Natural killer cell treated with Interleukin-12 subunit alpha and Interleukin-12 subunit beta and Interleukin-15 and Interleukin-18, amount 100 ng/mL, for 72 hours (primary cell): ENCODE results near the gene HIC1. TPM values are rescaled to one million over a fixed set of nuclear protein-coding genes. Genes with fewer than 3 reads are reported as not detected.
A peak's percentile ranks its signal among the peaks of the same experiment; 100 is the strongest.

Experiments used
- ATAC-seq, 2 donors: fragments of 150-1000 bp; cut with Tn5 transposase in 1 of 2; sonication (Bioruptor Pico), chemical (Tn5 transposase) in 1 of 2; 2 replicates each; pipeline ENCODE4 v1.10.0; 2021
- DNase-seq: peaks from one replicate; pipeline ENCODE4 v3.0.0; 2022; ENCODE audit warnings: low spot score
- H3K27ac Mint-ChIP-seq, 2 donors: 1 replicate in 1 of 2; 2 replicates in 1 of 2; pipeline ENCODE4 v1.8.0; 2022; ENCODE audit warnings: mixed read lengths in 2 of 2, mild to moderate bottlenecking in 1 of 2, moderate library complexity in 1 of 2
- H3K27me3 Mint-ChIP-seq, 2 donors: 1 replicate in 1 of 2; 2 replicates in 1 of 2; pipeline ENCODE4 v1.8.0; 2022; ENCODE audit warnings: mixed read lengths in 2 of 2
- H3K36me3 Mint-ChIP-seq: one replicate; pipeline ENCODE4 v1.8.0; 2022; ENCODE audit warnings: mixed read lengths
- H3K4me1 Mint-ChIP-seq, 2 donors: 1 replicate in 1 of 2; 2 replicates in 1 of 2; pipeline ENCODE4 v1.8.0; 2022; ENCODE audit warnings: low read depth in 2 of 2, mixed read lengths in 2 of 2, mild to moderate bottlenecking in 1 of 2
- H3K4me3 Mint-ChIP-seq: one replicate; pipeline ENCODE4 v1.8.0; 2022; ENCODE audit warnings: mixed read lengths
- H3K9me3 Mint-ChIP-seq: 2 replicates; pipeline ENCODE4 v1.8.0; 2022; ENCODE audit warnings: mixed read lengths
- total RNA-seq, 2 donors: library from RNA; stranded (reverse); gene quantifications; one replicate each; pipeline ENCODE4 v1.2.3, GENCODE V29; 2022

HIC1 gene
- total RNA-seq, 2 donors from 2014 or later: 24.8 to 56.7 TPM

- Mint-ChIP-seq H3K36me3 (no peaks in the 10 kb centered on the region), H3K27me3 (no peaks in the 10 kb centered on the region), H3K9me3 (no peaks in the 10 kb centered on the region), H3K27ac (peak overlapping the region; percentile 80 to 85), H3K4me1 (peaks cover 53 to 60% of the 10 kb centered on the region in 2 donors), H3K4me3 (peak overlapping the region; percentile 90)
- DNase-seq (no peak), ATAC-seq (peak in 1 of 2 donors; percentile 7)
These were observed 35.3 kb downstream of the HIC1 start for GRCh38 chr17:2090210-2090641.

GRCh38 chr17:2090804-2091534 is 36.1 kb downstream of the HIC1 start:
- H3K4me3 Mint-ChIP-seq: peak overlapping the region; percentile 90
- ATAC-seq: no peak
- H3K4me1 Mint-ChIP-seq: peaks cover 53 to 55% of the 10 kb centered on the region in 2 donors
- H3K27me3 Mint-ChIP-seq: no peaks in the 10 kb centered on the region
- peak overlapping the region; percentile 68 to 80 for H3K27ac Mint-ChIP-seq
- no peaks in the 10 kb centered on the region for H3K9me3 Mint-ChIP-seq
- H3K36me3 Mint-ChIP-seq: no peaks in the 10 kb centered on the region
- no peak for DNase-seq

- Mint-ChIP-seq H3K4me1 (peaks cover 46 to 47% of the 10 kb centered on the region in 2 donors), H3K36me3 (no peaks in the 10 kb centered on the region), H3K9me3 (no peaks in the 10 kb centered on the region), H3K27me3 (no peaks in the 10 kb centered on the region), H3K27ac (peak overlapping the region in 1 of 2 donors; percentile 43), H3K4me3 (no peak overlapping the region)
- ATAC-seq (no peak), DNase-seq (no peak)
These were observed 37.4 kb downstream of the HIC1 start for GRCh38 chr17:2092253-2092652.

GRCh38 chr17:2093349-2093748 is 38.4 kb downstream of the HIC1 start:
- Mint-ChIP-seq H3K27ac (no peak overlapping the region), H3K4me3 (no peak overlapping the region), H3K27me3 (no peaks in the 10 kb centered on the region), H3K9me3 (no peaks in the 10 kb centered on the region), H3K4me1 (peaks cover 44 to 47% of the 10 kb centered on the region in 2 donors), H3K36me3 (no peaks in the 10 kb centered on the region)
- no peak for DNase-seq
- no peak for ATAC-seq

GRCh38 chr17:2094891-2095535 is 40.1 kb downstream of the HIC1 start:
- no peaks in the 10 kb centered on the region for H3K36me3 Mint-ChIP-seq
- no peaks in the 10 kb centered on the region for H3K27me3 Mint-ChIP-seq
- no peak for DNase-seq
- H3K4me1 Mint-ChIP-seq: peaks cover 32% of the 10 kb centered on the region in 2 donors
- H3K4me3 Mint-ChIP-seq: no peak overlapping the region
- no peak overlapping the region for H3K27ac Mint-ChIP-seq
- ATAC-seq: no peak
- no peaks in the 10 kb centered on the region for H3K9me3 Mint-ChIP-seq

GRCh38 chr17:2095536-2095910 is 40.6 kb downstream of the HIC1 start:
- H3K4me1 Mint-ChIP-seq: peaks cover 27 to 28% of the 10 kb centered on the region in 2 donors
- DNase-seq (no peak), ATAC-seq (no peak)
- H3K36me3 Mint-ChIP-seq: no peaks in the 10 kb centered on the region
- no peak overlapping the region for H3K27ac Mint-ChIP-seq
- no peaks in the 10 kb centered on the region for H3K9me3 Mint-ChIP-seq
- H3K27me3 Mint-ChIP-seq: no peaks in the 10 kb centered on the region
- H3K4me3 Mint-ChIP-seq: no peak overlapping the region

GRCh38 chr17:2101448-2102257 is 46.8 kb downstream of the HIC1 start:
- Mint-ChIP-seq H3K9me3 (no peaks in the 10 kb centered on the region), H3K27ac (peak overlapping the region; percentile 60 to 78), H3K36me3 (no peaks in the 10 kb centered on the region), H3K27me3 (no peaks in the 10 kb centered on the region), H3K4me3 (peak overlapping the region; percentile 36), H3K4me1 (peaks cover 30 to 36% of the 10 kb centered on the region in 2 donors)
- peak; percentile 68 for DNase-seq
- ATAC-seq: peak; percentile 81 to 83

- Mint-ChIP-seq H3K36me3 (no peaks in the 10 kb centered on the region), H3K27ac (peak overlapping the region; percentile 36 to 72), H3K4me1 (peaks cover 22 to 32% of the 10 kb centered on the region in 2 donors), H3K4me3 (no peak overlapping the region), H3K27me3 (no peaks in the 10 kb centered on the region), H3K9me3 (no peaks in the 10 kb centered on the region)
- DNase-seq (no peak), ATAC-seq (no peak)
These were observed 48.3 kb downstream of the HIC1 start for GRCh38 chr17:2102931-2103809.

GRCh38 chr17:2105663-2106062 is 50.8 kb downstream of the HIC1 start:
- DNase-seq: no peak
- H3K36me3 Mint-ChIP-seq: no peaks in the 10 kb centered on the region
- no peaks in the 10 kb centered on the region for H3K9me3 Mint-ChIP-seq
- no peak overlapping the region for H3K4me3 Mint-ChIP-seq
- no peaks in the 10 kb centered on the region for H3K27me3 Mint-ChIP-seq
- no peak for ATAC-seq
- no peak overlapping the region for H3K27ac Mint-ChIP-seq
- H3K4me1 Mint-ChIP-seq: peaks cover 20 to 33% of the 10 kb centered on the region in 2 donors

- H3K4me1 Mint-ChIP-seq: peaks cover 16 to 29% of the 10 kb centered on the region in 2 donors
- H3K27me3 Mint-ChIP-seq: no peaks in the 10 kb centered on the region
- no peak overlapping the region for H3K4me3 Mint-ChIP-seq
- H3K9me3 Mint-ChIP-seq: no peaks in the 10 kb centered on the region
- ATAC-seq (no peak), DNase-seq (no peak)
- no peak overlapping the region for H3K27ac Mint-ChIP-seq
- no peaks in the 10 kb centered on the region for H3K36me3 Mint-ChIP-seq
These were observed 51.5 kb downstream of the HIC1 start for GRCh38 chr17:2106308-2106955.

GRCh38 chr17:2107050-2107449 is 52.1 kb downstream of the HIC1 start:
- Mint-ChIP-seq H3K4me1 (peaks cover 11 to 23% of the 10 kb centered on the region in 2 donors), H3K9me3 (no peaks in the 10 kb centered on the region), H3K36me3 (no peaks in the 10 kb centered on the region), H3K27ac (peak overlapping the region in 1 of 2 donors; percentile 37), H3K27me3 (no peaks in the 10 kb centered on the region), H3K4me3 (no peak overlapping the region)
- ATAC-seq (no peak), DNase-seq (no peak)

- Mint-ChIP-seq H3K4me1 (peaks cover 10 to 22% of the 10 kb centered on the region in 2 donors), H3K4me3 (no peak overlapping the region), H3K9me3 (no peaks in the 10 kb centered on the region), H3K27me3 (no peaks in the 10 kb centered on the region), H3K27ac (no peak overlapping the region), H3K36me3 (no peaks in the 10 kb centered on the region)
- DNase-seq: no peak
- ATAC-seq: no peak
These were observed 52.6 kb downstream of the HIC1 start for GRCh38 chr17:2107506-2107905.

- DNase-seq (no peak), ATAC-seq (no peak)
- Mint-ChIP-seq H3K4me1 (peaks cover 3 to 16% of the 10 kb centered on the region in 2 donors), H3K27ac (no peak overlapping the region), H3K9me3 (no peaks in the 10 kb centered on the region), H3K36me3 (no peaks in the 10 kb centered on the region), H3K4me3 (no peak overlapping the region), H3K27me3 (no peaks in the 10 kb centered on the region)
These were observed 53.3 kb downstream of the HIC1 start for GRCh38 chr17:2108170-2108569.
